ENCODE measurements around the gene FOXQ1. TPM values are rescaled to one million over a fixed set of nuclear protein-coding genes. Genes with fewer than 3 reads are reported as not detected.

FOXQ1 gene
- total and polyA plus RNA-seq, 2 of the 13 experiments (the other 11 are each of a cell fraction or from before 2014, with no cell fraction given), result 35.2 to 39.8 TPM

DNA sequence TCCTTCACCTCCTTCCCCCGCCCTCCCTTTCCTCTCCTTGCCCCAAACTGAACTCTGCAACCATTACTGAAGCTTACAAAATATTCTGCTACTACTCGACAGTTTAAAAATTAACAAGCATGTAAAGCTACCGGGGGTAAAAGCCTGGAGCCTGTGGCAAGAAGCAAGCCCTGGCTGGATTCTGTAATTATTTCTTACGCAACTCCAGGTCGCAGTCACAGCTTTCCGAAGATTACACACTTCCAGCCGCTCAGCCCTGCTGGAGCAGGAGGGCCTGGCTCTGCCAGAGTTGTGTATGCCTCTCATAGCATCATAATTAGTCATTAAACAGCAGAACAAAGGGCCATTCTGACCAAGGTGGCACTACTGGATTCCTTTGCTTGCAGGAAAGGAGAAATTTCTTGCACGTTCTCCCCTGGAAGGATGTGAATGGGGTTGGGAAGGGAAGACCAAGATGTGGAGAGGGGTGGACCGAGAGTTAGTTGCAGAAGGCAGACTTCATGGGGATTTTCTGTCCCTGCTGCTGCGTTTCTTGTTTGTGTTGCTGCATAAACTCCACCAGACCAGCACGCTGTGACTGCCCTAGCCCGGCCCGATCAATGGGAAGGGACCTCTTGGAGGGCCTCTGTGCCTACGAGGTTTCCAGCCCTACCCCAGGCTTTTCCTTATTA is 23.6 kb downstream of the FOXQ1 start (continued):
- peak; percentile 89; the same call in 1 of the 2 replicates for TF ChIP-seq ZNF354B (CRISPR knock-in tag; IDR thresholded peaks at IDR 0.05)
- peak; percentile 94 for TF ChIP-seq SAP130 (CRISPR knock-in tag; IDR thresholded peaks at IDR 0.05; ENCODE audit: low read depth)
- no peak; the same call in none of the 2 replicates for TF ChIP-seq RBAK (CRISPR knock-in tag; IDR thresholded peaks at IDR 0.05)
- TF ChIP-seq FOXA1 (IDR thresholded peaks at IDR 0.05), result no peak
- peak; percentile 58; the same call in 1 of the 2 replicates for TF ChIP-seq FOXA1 (CRISPR knock-in tag; IDR thresholded peaks at IDR 0.05)
- peak; percentile 79 for TF ChIP-seq MTA1 (CRISPR knock-in tag; IDR thresholded peaks at IDR 0.05; ENCODE audit: borderline replicate concordance)
- TF ChIP-seq, protein P1, sequence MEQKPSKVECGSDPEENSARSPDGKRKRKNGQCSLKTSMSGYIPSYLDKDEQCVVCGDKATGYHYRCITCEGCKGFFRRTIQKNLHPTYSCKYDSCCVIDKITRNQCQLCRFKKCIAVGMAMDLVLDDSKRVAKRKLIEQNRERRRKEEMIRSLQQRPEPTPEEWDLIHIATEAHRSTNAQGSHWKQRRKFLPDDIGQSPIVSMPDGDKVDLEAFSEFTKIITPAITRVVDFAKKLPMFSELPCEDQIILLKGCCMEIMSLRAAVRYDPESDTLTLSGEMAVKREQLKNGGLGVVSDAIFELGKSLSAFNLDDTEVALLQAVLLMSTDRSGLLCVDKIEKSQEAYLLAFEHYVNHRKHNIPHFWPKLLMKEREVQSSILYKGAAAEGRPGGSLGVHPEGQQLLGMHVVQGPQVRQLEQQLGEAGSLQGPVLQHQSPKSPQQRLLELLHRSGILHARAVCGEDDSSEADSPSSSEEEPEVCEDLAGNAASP (CRISPR knock-in tag; IDR thresholded peaks at IDR 0.05; ENCODE audit: borderline replicate concordance), result peak; percentile 93; the same call in 1 of the 2 replicates
- TF ChIP-seq ZNF569 (CRISPR knock-in tag; IDR thresholded peaks at IDR 0.05; ENCODE audit: borderline replicate concordance), result no peak
- TF ChIP-seq, protein P2, sequence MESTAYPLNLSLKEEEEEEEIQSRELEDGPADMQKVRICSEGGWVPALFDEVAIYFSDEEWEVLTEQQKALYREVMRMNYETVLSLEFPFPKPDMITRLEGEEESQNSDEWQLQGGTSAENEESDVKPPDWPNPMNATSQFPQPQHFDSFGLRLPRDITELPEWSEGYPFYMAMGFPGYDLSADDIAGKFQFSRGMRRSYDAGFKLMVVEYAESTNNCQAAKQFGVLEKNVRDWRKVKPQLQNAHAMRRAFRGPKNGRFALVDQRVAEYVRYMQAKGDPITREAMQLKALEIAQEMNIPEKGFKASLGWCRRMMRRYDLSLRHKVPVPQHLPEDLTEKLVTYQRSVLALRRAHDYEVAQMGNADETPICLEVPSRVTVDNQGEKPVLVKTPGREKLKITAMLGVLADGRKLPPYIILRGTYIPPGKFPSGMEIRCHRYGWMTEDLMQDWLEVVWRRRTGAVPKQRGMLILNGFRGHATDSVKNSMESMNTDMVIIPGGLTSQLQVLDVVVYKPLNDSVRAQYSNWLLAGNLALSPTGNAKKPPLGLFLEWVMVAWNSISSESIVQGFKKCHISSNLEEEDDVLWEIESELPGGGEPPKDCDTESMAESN (CRISPR knock-in tag; conservative IDR thresholded peaks at IDR 0.05), result peak; percentile 53; the same call in 1 of the 2 replicates
- TF ChIP-seq, protein P3, sequence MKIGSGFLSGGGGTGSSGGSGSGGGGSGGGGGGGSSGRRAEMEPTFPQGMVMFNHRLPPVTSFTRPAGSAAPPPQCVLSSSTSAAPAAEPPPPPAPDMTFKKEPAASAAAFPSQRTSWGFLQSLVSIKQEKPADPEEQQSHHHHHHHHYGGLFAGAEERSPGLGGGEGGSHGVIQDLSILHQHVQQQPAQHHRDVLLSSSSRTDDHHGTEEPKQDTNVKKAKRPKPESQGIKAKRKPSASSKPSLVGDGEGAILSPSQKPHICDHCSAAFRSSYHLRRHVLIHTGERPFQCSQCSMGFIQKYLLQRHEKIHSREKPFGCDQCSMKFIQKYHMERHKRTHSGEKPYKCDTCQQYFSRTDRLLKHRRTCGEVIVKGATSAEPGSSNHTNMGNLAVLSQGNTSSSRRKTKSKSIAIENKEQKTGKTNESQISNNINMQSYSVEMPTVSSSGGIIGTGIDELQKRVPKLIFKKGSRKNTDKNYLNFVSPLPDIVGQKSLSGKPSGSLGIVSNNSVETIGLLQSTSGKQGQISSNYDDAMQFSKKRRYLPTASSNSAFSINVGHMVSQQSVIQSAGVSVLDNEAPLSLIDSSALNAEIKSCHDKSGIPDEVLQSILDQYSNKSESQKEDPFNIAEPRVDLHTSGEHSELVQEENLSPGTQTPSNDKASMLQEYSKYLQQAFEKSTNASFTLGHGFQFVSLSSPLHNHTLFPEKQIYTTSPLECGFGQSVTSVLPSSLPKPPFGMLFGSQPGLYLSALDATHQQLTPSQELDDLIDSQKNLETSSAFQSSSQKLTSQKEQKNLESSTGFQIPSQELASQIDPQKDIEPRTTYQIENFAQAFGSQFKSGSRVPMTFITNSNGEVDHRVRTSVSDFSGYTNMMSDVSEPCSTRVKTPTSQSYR (CRISPR knock-in tag; IDR thresholded peaks at IDR 0.05; ENCODE audit: borderline replicate concordance), result peak; percentile 50; the same call in 1 of the 2 replicates
- TF ChIP-seq PHF5A (CRISPR knock-in tag; IDR thresholded peaks at IDR 0.05; ENCODE audit: low read depth, unreplicated experiment), result peak; percentile 41
- TF ChIP-seq ZBTB7A (CRISPR knock-in tag; IDR thresholded peaks at IDR 0.05), result no peak
- 0 out of 2 replicates have a peak, but pooled peaks have one; percentile 55 for TF ChIP-seq SATB2 (CRISPR knock-in tag; IDR thresholded peaks at IDR 0.05)
- TF ChIP-seq MED13 (CRISPR knock-in tag; IDR thresholded peaks at IDR 0.05), result peak; percentile 61; the same call in 1 of the 2 replicates
- no peak for TF ChIP-seq ZNF557 (CRISPR knock-in tag; IDR thresholded peaks at IDR 0.05)
- peak; percentile 93 for TF ChIP-seq ZMYM4 (CRISPR knock-in tag; IDR thresholded peaks at IDR 0.05)
- TF ChIP-seq NONO (IDR thresholded peaks at IDR 0.05), result no peak
- TF ChIP-seq NONO (CRISPR knock-in tag; conservative IDR thresholded peaks at IDR 0.05), result peak; percentile 82
- TF ChIP-seq ZNF879 (CRISPR knock-in tag; IDR thresholded peaks at IDR 0.05), result no peak
- TF ChIP-seq NFYC (CRISPR knock-in tag; IDR thresholded peaks at IDR 0.05), result no peak; the same call in 1 of the 2 replicates
- peak; percentile 71; the same call in 1 of the 2 replicates for TF ChIP-seq NCOA1 (CRISPR knock-in tag; IDR thresholded peaks at IDR 0.05)
- peak; percentile 78 for TF ChIP-seq ZNF781 (CRISPR knock-in tag; IDR thresholded peaks at IDR 0.05; ENCODE audit: borderline replicate concordance, not compliant biosample characterization)
- no peak for TF ChIP-seq PAWR (CRISPR knock-in tag; IDR thresholded peaks at IDR 0.05; ENCODE audit: borderline replicate concordance)
- no peak for TF ChIP-seq PLRG1 (conservative IDR thresholded peaks at IDR 0.05)
- peak; percentile 57; the same call in 1 of the 2 replicates for TF ChIP-seq HOXD1 (CRISPR knock-in tag; IDR thresholded peaks at IDR 0.05)
- peak; percentile 94 for TF ChIP-seq IRF2 (CRISPR knock-in tag; IDR thresholded peaks at IDR 0.05)
- peak; percentile 88; the same call in 1 of the 2 replicates for TF ChIP-seq ZBTB7B (CRISPR knock-in tag; IDR thresholded peaks at IDR 0.05)
